ENCODE data around the gene PDE8A. TPM values are rescaled to one million over a fixed set of nuclear protein-coding genes. Genes with fewer than 3 reads are reported as not detected.
A peak's percentile ranks its signal among the peaks of the same experiment; 100 is the strongest.

The PDE8A gene
- total and polyA plus RNA-seq, 10 of the 15 experiments (the other 5 are each of a cell fraction or from before 2014, with no cell fraction given) = 6.7 to 69.2 (median 27.2) TPM

GRCh38 chr15:85047271-85047948, 65.8 kb downstream of the PDE8A start (continued):
- TF ChIP-seq MXI1 (IDR thresholded peaks at IDR 0.05; ENCODE audit: low read depth, low read length) = no peak
- no peak for TF ChIP-seq SMARCA5 (IDR thresholded peaks at IDR 0.05)
- TF ChIP-seq IKZF2 (IDR thresholded peaks at IDR 0.05) = peak in 1 of 2 experiments; percentile 22; a peak in 1 of 4 replicates
- TF ChIP-seq ATF3 (IDR thresholded peaks at IDR 0.05; ENCODE audit: borderline replicate concordance, extremely low read depth, low read depth, low read length) = no peak
- no peak for TF ChIP-seq PRDM15 (CRISPR knock-in tag; IDR thresholded peaks at IDR 0.05)
- peak; percentile 63 for TF ChIP-seq EED (IDR thresholded peaks at IDR 0.05; ENCODE audit: low read depth)
- no peak for TF ChIP-seq STAT1 (conservative IDR thresholded peaks at IDR 0.05)
- TF ChIP-seq ZBTB33 (IDR thresholded peaks at IDR 0.05) = no peak
- TF ChIP-seq NBN (IDR thresholded peaks at IDR 0.05) = no peak
- TF ChIP-seq CREM (IDR thresholded peaks at IDR 0.05; ENCODE audit: low read depth) = peak; percentile 46
- TF ChIP-seq RUNX3 (IDR thresholded peaks at IDR 0.05; ENCODE audit: low read length) = peak; percentile 43
- no peak for TF ChIP-seq NRF1 (conservative IDR thresholded peaks at IDR 0.05; ENCODE audit: low read depth, low read length)
- TF ChIP-seq SKIL (IDR thresholded peaks at IDR 0.05; ENCODE audit: low read depth, poor library complexity, severe bottlenecking) = no peak
- no peak for TF ChIP-seq ATF7 (IDR thresholded peaks at IDR 0.05; ENCODE audit: low read depth)
- no peak for TF ChIP-seq PML (IDR thresholded peaks at IDR 0.05; ENCODE audit: low read length)
- TF ChIP-seq CREB1 (IDR thresholded peaks at IDR 0.05; ENCODE audit: low read depth) = peak; percentile 61
